Thyroid gland (tissue), 4 donors: Measurements from ENCODE around the gene ZFP36L1. TPM values are rescaled to one million over a fixed set of nuclear protein-coding genes. Genes with fewer than 3 reads are reported as not detected.

Experiments
- DNase-seq, 2 donors: peaks; one replicate each; pipeline ENCODE4 v3.0.0-alpha.2; 2019
- H3K27ac ChIP-seq, 3 donors: fragments of 200-600 bp; sonication (generic); 1 replicate in 2 of 3; 2 replicates in 1 of 3; pipeline ENCODE4 v1.5.1; 2016 to 2019; ENCODE audit warnings: mild to moderate bottlenecking in 1 of 3, moderate library complexity in 1 of 3
- H3K27me3 ChIP-seq: fragments of 200-600 bp; sonication (generic); one replicate; pipeline ENCODE4 v1.5.1; 2019
- H3K36me3 ChIP-seq, 2 donors: fragments of 200-600 bp; sonication (generic); one replicate each; pipeline ENCODE4 v1.5.1; 2016 to 2019
- H3K4me1 ChIP-seq, 2 donors: fragments of 200-600 bp; sonication (generic); one replicate each; pipeline ENCODE4 v1.5.1; 2017 to 2019
- H3K4me3 ChIP-seq, 3 donors: fragments of 200-600 bp; sonication (generic); replicated peaks in 1 of 3; 1 replicate in 2 of 3; 2 replicates in 1 of 3; pipeline ENCODE4 v1.5.1; 2016; ENCODE audit warnings: mild to moderate bottlenecking in 1 of 3
- H3K9me3 ChIP-seq: fragments of 200-600 bp; sonication (generic); one replicate; pipeline ENCODE4 v1.5.1; 2017
- POLR2A ChIP-seq, 2 donors: fragments of 450-650 bp; IDR thresholded peaks; one replicate each; pipeline ENCODE4 v1.6.1; 2017; ENCODE audit warnings: antibody characterized with exemption in 2 of 2, mild to moderate bottlenecking in 2 of 2, moderate library complexity in 1 of 2
- WGBS, 2 donors: methylation state at CpG; one replicate each; pipeline ENCODE4 v1.1.5; 2017; 5-methylcytosine and 5-hydroxymethylcytosine counted together
- intact Hi-C: fragments of 100-400 bp; cut with DNase I; formaldehyde crosslinking; loops from one replicate; pipeline ENCODE4 v1.15.1; 2023
- total RNA-seq, 4 donors: library from RNA; depleted of rRNA; stranded (reverse); fragments of >200 nt; gene quantifications; one replicate each; pipeline ENCODE4 v1.2.3, GENCODE V29; 2016
- TF ChIP-seq, protein P1 (sequence below), 6 experiments: fragments of 200-600 bp in 3 of 6; fragments of 450-650 bp in 3 of 6; sonication (generic) in 3 of 6; IDR thresholded peaks; one replicate each; pipeline ENCODE4 v1.5.1; 2016 to 2019; ENCODE audit warnings: antibody characterized with exemption in 6 of 6, mild to moderate bottlenecking in 2 of 6, inconsistent platforms in 1 of 6, moderate library complexity in 1 of 6

Gene ZFP36L1
- total RNA-seq, 4 donors from 2014 or later, result 96.9 to 274 (median 127) TPM

DNA sequence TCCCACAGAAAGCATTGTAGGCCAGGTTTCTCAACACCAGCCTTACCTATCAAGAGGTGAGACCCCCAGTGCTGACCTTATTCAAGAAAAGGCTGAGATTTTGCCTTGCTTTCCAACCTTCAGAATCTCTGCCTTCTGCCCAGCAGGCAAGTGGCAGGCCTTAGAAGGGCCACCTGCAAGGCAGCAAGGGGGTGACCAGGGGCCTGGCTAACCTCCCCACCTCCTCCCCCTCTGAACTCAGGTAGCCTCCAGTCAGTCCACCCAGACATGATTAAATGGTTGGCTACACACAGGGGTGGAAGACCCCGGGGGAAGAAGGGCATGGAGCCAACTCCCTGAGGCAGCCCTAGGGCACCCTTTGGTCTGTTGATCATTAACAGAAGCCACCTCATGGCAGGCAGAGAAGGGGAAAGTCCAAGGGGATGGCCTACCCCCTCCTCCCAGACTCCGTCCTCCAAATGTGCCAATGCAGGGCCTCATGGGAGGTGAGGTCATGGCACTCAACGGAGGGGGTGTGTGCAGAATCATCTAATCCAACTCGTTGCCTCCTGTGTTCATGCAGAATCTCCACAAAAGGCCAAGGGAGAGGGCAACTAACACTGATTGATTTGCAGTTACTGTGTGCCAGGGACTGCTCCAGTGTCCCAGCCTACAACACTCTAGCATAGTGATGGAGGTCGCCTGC is 8.5 kb downstream of the ZFP36L1 start:
- Histone ChIP-seq H3K4me3 (no peak overlapping the region), H3K36me3 (peaks cover 11 to 17% of the 10 kb centered on the region in 2 donors), H3K27me3 (no peaks in the 10 kb centered on the region), H3K4me1 (peaks cover 7 to 45% of the 10 kb centered on the region in 2 donors), H3K9me3 (no peaks in the 10 kb centered on the region), H3K27ac (peak overlapping the region in 1 of 3 donors; percentile 73)
- TF ChIP-seq POLR2A (IDR thresholded peaks at IDR 0.05), result no peak
- TF ChIP-seq, protein P1, sequence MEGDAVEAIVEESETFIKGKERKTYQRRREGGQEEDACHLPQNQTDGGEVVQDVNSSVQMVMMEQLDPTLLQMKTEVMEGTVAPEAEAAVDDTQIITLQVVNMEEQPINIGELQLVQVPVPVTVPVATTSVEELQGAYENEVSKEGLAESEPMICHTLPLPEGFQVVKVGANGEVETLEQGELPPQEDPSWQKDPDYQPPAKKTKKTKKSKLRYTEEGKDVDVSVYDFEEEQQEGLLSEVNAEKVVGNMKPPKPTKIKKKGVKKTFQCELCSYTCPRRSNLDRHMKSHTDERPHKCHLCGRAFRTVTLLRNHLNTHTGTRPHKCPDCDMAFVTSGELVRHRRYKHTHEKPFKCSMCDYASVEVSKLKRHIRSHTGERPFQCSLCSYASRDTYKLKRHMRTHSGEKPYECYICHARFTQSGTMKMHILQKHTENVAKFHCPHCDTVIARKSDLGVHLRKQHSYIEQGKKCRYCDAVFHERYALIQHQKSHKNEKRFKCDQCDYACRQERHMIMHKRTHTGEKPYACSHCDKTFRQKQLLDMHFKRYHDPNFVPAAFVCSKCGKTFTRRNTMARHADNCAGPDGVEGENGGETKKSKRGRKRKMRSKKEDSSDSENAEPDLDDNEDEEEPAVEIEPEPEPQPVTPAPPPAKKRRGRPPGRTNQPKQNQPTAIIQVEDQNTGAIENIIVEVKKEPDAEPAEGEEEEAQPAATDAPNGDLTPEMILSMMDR (IDR thresholded peaks at IDR 0.05), result no peak
- intact Hi-C loops, result loop anchor here (5.0 kb wide), 1 partner anchor 92 kb away; no protein-coding TSS in a partner anchor
- peak; percentile 23 to 26 for DNase-seq
- WGBS, 2 donors, result 64 to 100% methylated on average over 1 to 5 of the region's 5 CpGs

DNA sequence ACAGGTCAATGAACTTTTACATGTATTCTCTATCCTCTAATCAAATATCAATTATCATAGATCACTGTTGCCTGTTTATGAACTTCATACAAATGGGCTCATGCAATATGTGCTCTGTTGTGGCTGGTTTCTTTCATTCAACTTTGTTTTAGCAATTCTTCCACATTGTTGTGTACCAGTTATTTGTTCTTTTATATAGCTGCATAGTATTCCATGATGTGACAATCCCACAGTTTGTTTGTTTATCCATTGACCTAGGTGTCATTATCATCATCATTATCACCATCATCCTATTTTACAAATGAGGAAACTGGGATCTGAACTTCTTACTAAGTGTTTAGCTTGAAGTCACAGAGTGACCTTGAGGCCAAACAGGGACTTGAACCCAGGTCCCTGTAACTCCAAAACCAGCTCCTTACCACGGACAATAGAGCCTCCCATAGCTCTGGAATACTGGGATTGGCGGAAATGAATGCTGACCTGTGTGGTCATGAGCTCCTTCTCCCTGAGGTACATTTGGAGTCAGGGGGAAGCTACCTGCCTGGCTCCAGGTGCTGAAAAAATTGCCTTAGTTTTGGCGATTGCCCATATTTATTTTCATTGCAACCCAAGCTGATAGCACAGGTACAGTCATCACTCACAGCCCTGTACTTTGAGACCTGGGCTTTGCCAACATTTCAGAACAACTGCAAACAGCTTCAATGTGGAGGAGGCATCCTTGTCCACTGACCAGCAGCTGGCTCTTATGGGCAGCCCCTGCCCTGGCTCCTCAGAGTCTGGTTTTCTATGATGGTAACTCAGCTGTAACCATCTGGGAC is 9.2 kb downstream of the ZFP36L1 start:
- Histone ChIP-seq H3K36me3 (peaks cover 8 to 11% of the 10 kb centered on the region in 2 donors), H3K4me1 (peaks cover 5 to 50% of the 10 kb centered on the region in 2 donors), H3K27ac (no peak overlapping the region), H3K9me3 (no peaks in the 10 kb centered on the region), H3K27me3 (no peaks in the 10 kb centered on the region), H3K4me3 (no peak overlapping the region)
- WGBS, 2 donors, result 79 to 92% methylated on average over 3 of the region's 3 CpGs
- TF ChIP-seq, protein P1 (IDR thresholded peaks at IDR 0.05), result no peak
- TF ChIP-seq POLR2A (IDR thresholded peaks at IDR 0.05), result no peak
- intact Hi-C loops, result loop anchor here (5.0 kb wide), 1 partner anchor 91 kb away; no protein-coding TSS in a partner anchor
- DNase-seq, result no peak

DNA sequence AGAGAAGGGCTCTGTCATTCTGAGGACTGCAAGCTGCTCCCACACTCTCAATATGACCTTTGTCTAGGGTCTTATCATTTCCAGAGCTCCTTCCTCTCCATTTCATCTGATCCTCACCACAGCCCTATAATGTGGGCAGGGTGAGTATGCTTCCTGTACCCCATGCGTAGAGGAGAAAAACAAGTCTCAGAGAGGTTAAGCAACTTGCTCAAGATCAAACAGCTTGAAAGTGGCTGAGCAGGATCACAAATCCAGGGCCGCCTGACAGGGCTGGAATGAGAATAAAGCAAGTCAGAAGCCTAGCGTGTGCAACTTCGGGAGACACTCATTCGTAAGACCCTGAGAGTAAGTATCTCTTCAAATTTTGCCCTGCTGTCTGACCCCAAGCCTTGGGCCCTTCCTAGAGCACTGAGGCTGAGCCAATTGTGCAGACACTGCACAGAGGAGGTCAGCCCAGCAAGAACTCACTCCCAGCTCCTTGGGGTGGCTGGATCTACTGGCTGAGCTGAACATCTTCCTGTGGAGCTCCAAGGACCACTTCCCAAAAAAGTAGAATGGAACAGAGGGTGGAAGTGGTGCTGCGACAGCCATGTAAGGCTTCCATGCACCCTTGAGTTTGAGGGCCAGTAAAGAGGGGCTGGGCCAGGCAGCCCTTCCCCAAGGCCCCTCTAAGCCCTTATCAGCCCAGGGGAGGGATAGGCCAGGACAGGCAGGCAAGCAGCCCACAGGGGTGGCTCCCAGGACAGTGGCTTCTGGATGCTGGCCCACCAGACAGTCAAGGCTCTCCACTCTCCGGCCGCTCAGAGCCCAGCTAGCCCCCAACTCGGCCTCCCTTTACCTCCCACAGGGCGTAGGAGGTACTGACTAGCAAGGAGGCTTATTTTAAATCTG is 10.5 kb downstream of the ZFP36L1 start:
- intact Hi-C loops, result loop anchor here (5.0 kb wide), 1 partner anchor 90 kb away; no protein-coding TSS in a partner anchor
- TF ChIP-seq, protein P1 (IDR thresholded peaks at IDR 0.05), result no peak
- TF ChIP-seq POLR2A (IDR thresholded peaks at IDR 0.05), result no peak
- Histone ChIP-seq H3K4me1 (peaks cover 0 to 46% of the 10 kb centered on the region in 2 donors), H3K9me3 (no peaks in the 10 kb centered on the region), H3K4me3 (no peak overlapping the region), H3K27me3 (no peaks in the 10 kb centered on the region), H3K36me3 (peaks cover 4 to 6% of the 10 kb centered on the region in 2 donors), H3K27ac (no peak overlapping the region)
- WGBS, 2 donors, result 89 to 91% methylated on average over 8 to 10 of the region's 10 CpGs
- no peak for DNase-seq

DNA sequence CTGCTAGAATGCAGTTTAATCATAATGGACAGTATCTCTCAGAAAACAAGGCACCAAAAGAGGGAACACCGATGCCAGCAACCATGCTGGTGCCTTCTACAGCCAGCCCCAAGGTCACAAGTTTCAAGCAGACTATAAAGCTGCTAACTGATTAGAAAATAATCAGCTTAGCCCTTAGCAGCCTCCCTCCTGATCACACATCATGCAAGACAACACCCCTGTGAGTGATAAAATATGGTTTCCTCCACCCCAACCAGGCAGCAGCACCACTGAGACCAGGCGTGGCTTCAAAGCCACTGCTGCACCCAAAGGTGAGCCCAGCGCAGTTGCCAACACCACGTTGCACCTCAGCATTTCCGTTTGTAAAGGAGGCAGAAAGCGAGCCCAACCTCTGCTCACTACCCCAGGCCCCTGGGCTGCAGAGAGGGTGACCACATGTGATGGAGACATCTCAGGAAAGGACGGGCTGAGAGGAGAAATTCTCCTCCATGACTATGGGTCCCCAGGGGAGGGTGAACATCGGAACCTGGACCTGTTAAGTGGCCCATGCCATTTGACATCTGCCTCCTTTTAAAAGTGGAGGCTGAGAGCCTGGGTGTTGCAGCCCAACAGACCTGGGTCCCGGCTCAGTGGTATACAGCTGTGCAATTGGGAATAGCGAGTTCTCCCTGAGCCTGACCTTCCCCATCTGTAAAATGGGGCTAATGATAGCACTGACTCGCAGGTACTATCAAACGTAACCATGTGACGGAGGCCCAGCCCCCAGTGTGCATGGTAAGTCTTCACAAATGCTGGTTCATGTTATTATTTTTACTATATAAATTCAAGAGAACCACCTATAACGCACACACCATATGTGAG is 11.5 kb downstream of the ZFP36L1 start:
- WGBS, 2 donors, result 86 to 91% methylated on average over 13 to 14 of the region's 14 CpGs
- Histone ChIP-seq H3K4me3 (no peak overlapping the region), H3K9me3 (no peaks in the 10 kb centered on the region), H3K4me1 (peaks cover 0 to 37% of the 10 kb centered on the region in 2 donors), H3K27ac (peak overlapping the region in 2 of 3 donors; percentile 37 to 44), H3K27me3 (no peaks in the 10 kb centered on the region), H3K36me3 (no peaks in the 10 kb centered on the region)
- no peak for DNase-seq
- TF ChIP-seq, protein P1 (IDR thresholded peaks at IDR 0.05), result no peak
- no peak for TF ChIP-seq POLR2A (IDR thresholded peaks at IDR 0.05)
- intact Hi-C loops, result loop anchor here (5.0 kb wide), 1 partner anchor 89 kb away; no protein-coding TSS in a partner anchor
